Cardiac ventricle fibroblast (primary cell): ENCODE results near the gene SNX33. TPM values are rescaled to one million over a fixed set of nuclear protein-coding genes. Genes with fewer than 3 reads are reported as not detected.

ENCODE experiments used
- total RNA-seq: library from RNA; depleted of rRNA; stranded (reverse); fragments of >200 nt; gene quantifications from 2 replicates; pipeline ENCODE4 v1.2.3, GENCODE V29; 2015

The SNX33 gene, protein sequence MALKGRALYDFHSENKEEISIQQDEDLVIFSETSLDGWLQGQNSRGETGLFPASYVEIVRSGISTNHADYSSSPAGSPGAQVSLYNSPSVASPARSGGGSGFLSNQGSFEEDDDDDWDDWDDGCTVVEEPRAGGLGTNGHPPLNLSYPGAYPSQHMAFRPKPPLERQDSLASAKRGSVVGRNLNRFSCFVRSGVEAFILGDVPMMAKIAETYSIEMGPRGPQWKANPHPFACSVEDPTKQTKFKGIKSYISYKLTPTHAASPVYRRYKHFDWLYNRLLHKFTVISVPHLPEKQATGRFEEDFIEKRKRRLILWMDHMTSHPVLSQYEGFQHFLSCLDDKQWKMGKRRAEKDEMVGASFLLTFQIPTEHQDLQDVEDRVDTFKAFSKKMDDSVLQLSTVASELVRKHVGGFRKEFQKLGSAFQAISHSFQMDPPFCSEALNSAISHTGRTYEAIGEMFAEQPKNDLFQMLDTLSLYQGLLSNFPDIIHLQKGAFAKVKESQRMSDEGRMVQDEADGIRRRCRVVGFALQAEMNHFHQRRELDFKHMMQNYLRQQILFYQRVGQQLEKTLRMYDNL
- total RNA-seq, result 20.3 and 20.5 TPM in 2 replicates

DNA sequence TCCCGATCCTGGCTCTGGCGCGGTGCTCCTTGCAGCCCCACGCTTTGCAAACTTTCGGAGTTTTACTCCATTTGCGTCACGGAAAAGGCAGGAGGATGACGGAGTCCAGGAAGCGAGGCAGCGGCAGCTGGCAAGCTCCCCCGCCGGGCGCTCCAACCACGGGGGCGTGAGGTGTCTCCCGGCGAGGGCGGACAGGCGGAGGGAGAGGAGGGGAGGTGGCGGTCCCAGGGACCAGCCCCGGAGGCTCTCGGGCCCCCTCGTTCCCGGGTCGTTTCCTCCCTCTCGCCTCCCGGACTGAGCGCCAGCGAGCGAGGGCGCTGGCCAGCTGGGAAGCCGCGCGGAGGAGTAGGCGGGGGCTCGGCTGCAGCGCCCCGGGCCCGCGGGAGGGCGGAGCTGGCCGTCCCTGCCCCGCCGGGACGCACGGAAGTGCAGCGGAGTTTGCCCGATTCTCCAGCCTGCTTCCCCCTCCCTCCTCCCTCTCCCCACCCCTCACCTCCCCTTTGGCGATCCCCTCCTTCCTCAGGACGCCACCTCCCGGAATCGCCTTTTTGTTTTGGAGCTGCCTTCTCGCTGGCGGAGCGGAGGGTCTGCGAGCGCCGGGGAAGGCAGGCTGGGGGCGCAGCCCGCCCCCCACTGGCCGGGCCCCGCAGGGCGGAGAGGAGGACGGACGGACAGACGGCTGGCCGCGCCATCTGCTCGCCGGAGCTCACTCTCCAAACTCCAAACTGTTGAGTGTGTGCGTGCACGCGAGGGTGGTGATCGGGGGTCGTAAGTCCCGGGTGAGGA is at the start of gene SNX33:
Gene SNX33 (plus strand): TSS at position 543 of the 786 bp plus-strand sequence. CDS start 1,191 bp downstream, outside the sequence.

DNA sequence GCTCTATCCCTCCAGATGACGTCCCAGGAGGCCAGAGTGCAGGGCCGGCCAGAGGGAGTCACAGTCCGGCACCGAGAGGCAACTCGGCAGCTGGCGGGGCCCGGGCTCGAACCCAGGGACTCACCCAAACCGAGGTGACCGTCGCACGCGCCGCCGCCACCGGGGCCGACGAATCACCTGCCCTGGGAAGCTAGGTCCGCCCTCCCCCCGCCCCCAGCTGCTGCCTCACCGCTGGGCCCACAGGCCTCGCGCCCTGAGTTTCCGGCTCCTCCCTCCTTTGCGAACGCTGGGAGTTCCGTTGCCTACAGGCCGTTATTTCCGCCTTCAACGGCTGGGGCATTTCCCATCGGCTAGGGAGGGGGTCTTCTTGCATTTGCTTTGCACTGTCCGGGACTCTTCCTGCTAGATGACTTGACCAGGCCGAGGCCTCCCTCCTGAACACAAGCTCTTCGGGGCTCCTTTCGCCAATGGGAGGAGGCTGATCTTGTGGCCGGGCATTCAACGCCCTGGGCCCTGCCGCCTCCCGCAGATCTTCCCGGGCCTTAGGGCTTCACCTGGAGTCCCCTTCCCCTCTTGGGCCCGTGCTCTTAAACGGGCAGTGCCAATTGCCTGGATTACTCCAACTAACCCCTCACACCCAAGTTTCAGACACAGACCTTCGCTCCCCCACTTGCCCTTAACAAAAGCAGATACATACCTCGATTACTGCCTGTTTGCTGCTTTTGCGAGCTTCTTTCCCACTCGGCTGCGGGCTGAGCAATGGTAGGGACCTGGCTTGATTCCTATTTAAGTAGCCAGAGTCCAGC is 22.0 kb upstream of the SNX33 start, which contains the start of gene SNUPN:
Gene SNUPN (minus strand): TSS at position 184 of the 806 bp plus-strand sequence. CDS start 4,674 bp downstream, outside the sequence.

DNA sequence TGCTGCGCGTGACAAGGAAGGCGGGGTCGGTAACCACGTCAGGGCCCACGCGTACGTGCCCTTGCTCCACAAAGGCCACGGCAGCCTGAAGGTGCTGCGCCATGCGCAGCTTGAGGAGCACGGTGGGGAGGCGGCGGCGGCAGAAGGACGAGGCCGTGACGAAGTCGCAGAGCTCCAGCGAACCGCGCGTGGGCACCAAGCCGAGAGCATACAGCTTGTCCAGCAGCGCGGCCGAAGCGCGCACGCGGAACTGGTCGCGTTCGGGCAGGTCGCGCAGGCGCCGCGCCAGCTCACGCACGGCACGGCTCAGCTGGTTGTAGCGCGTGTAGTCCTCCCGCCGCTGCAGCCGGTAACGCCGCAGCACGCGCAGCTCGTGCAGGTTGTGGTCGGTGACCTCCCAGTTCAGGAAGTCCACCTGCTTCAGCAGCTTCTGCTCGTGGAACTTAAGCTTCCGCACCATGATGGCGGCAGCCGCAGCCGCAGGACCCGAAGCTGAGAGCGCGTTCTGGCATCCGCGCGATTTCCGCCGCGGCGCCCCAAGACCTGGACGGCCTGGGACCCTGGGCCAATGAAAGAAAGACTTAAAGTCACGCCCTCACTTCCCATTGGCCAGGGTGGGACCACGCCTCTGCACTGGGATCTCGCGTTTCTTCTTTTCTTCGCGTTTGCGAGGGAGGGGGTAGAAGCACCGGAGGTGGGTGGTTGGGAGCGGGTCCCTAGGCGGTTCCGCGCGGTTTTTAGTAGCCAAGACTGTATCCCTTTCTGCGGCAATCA is 7.8 kb upstream of the SNX33 start, which contains the start of gene IMP3:
Gene IMP3 (minus strand): TSS at position 516 of the 774 bp plus-strand sequence. CDS start 56 bp downstream, at position 460.

Other genes with a start within 250 kb of the SNX33 start
- gene SIN3A, start 196.2 kb upstream of the SNX33 start, total RNA-seq, result 26.2 and 29.8 TPM in 2 replicates
- 14.5 and 18.1 TPM in 2 replicates for gene PTPN9, start 68.6 kb upstream of the SNX33 start, total RNA-seq
- 30.4 and 30.6 TPM in 2 replicates for gene SNUPN, start 22.2 kb upstream of the SNX33 start, total RNA-seq
- 114 and 115 TPM in 2 replicates for gene IMP3, start 7.7 kb upstream of the SNX33 start, total RNA-seq
- 11.0 and 11.3 TPM in 2 replicates for gene CSPG4, start 64.9 kb downstream of the SNX33 start, total RNA-seq
- gene UBE2Q2, start 195.5 kb downstream of the SNX33 start, total RNA-seq, result 32.5 and 36.4 TPM in 2 replicates